Esophagus muscularis mucosa (tissue), 4 donors: Measurements from ENCODE around the gene ARPC1B. TPM values are rescaled to one million over a fixed set of nuclear protein-coding genes. Genes with fewer than 3 reads are reported as not detected.
"Not testable (repeated sequence)": the region's sequence is repeated elsewhere in the genome, so short reads cannot be mapped to it uniquely, and the experiment has no call there.

Experiments
- DNase-seq: peaks from one replicate; pipeline ENCODE4 v3.0.0-alpha.2; 2017; ENCODE audit errors: extremely low spot score
- H3K27ac ChIP-seq, 4 donors: fragments of 200-600 bp; sonication (generic); replicated peaks in 1 of 4; 1 replicate in 3 of 4; 2 replicates in 1 of 4; pipeline ENCODE4 v1.5.1; 2016 to 2019; ENCODE audit warnings: mild to moderate bottlenecking in 1 of 4
- H3K27me3 ChIP-seq, 4 donors: fragments of 200-600 bp; sonication (generic); one replicate each; pipeline versions ENCODE4 v1.5.1 to v1.6.0; 2016 to 2019
- H3K36me3 ChIP-seq, 4 donors: fragments of 200-600 bp; sonication (generic); one replicate each; pipeline ENCODE4 v1.5.1; 2016 to 2019
- H3K4me1 ChIP-seq, 4 donors: fragments of 200-600 bp; sonication (generic); one replicate each; pipeline ENCODE4 v1.5.1; 2016 to 2019
- H3K4me3 ChIP-seq, 4 donors: fragments of 200-600 bp; sonication (generic); 1 replicate in 2 of 4; 2 replicates in 2 of 4; pipeline ENCODE4 v1.5.1; 2016 to 2019; ENCODE audit warnings: mild to moderate bottlenecking in 4 of 4, moderate library complexity in 1 of 4
- H3K9me3 ChIP-seq, 4 donors: fragments of 200-600 bp; sonication (generic); 1 replicate in 3 of 4; 2 replicates in 1 of 4; pipeline ENCODE4 v1.5.1; 2016 to 2019
- CTCF ChIP-seq, 3 experiments: fragments of 200-600 bp in 2 of 3; fragments of 450-650 bp in 1 of 3; sonication (generic) in 2 of 3; IDR thresholded peaks; one replicate each; pipeline ENCODE4 v1.5.1; 2017 to 2019; ENCODE audit warnings: antibody characterized with exemption in 3 of 3, mild to moderate bottlenecking in 2 of 3, moderate library complexity in 1 of 3
- EP300 ChIP-seq: sonication (generic); formaldehyde crosslinking; IDR thresholded peaks from one replicate; pipeline ENCODE4 v1.6.1; 2017; ENCODE audit warnings: antibody characterized with exemption
- POLR2A ChIP-seq: fragments of 450-650 bp; IDR thresholded peaks from one replicate; pipeline ENCODE4 v1.6.1; 2017; ENCODE audit warnings: antibody characterized with exemption, moderate library complexity, mild to moderate bottlenecking, low read depth
- POLR2AphosphoS5 ChIP-seq, 2 donors: sonication (generic); formaldehyde crosslinking; IDR thresholded peaks; one replicate each; pipeline ENCODE4 v1.6.1; 2017; ENCODE audit warnings: antibody characterized with exemption in 2 of 2
- WGBS: methylation state at CpG from one replicate; pipeline ENCODE4 v1.1.5; 2018; 5-methylcytosine and 5-hydroxymethylcytosine counted together
- intact Hi-C: fragments of 100-400 bp; cut with DNase I; formaldehyde crosslinking; loops from one replicate; pipeline ENCODE4 v1.15.1; 2023
- total RNA-seq, 4 donors: library from RNA; depleted of rRNA; stranded (reverse); fragments of >200 nt; gene quantifications; one replicate each; pipeline versions ENCODE4 v1.1.0 to v1.2.1, GENCODE V29; 2016

Gene ARPC1B
- total RNA-seq, 4 donors from 2014 or later: 101 to 153 (median 134) TPM

GRCh38 chr7:99428972-99429566 lies 54.5 kb downstream of the ARPC1B start:
- no peak for DNase-seq
- no peaks in the 10 kb centered on the region for H3K27me3 ChIP-seq
- H3K4me1 ChIP-seq: no peaks in the 10 kb centered on the region
- H3K9me3 ChIP-seq: no peaks in the 10 kb centered on the region
- 96% methylated on average over 7 of the region's 10 CpGs for WGBS
- peaks cover 40 to 93% (median 74%) of the 10 kb centered on the region in 4 donors for H3K36me3 ChIP-seq
- H3K27ac ChIP-seq: no peak overlapping the region
- no peak for TF ChIP-seq CTCF (IDR thresholded peaks at IDR 0.05)
- intact Hi-C loops: no loop called here
- H3K4me3 ChIP-seq: no peak overlapping the region

- Histone ChIP-seq H3K9me3 (no peaks in the 10 kb centered on the region), H3K27me3 (no peaks in the 10 kb centered on the region), H3K27ac (no peak overlapping the region), H3K36me3 (peaks cover 40 to 93% (median 74%) of the 10 kb centered on the region in 4 donors), H3K4me3 (no peak overlapping the region), H3K4me1 (no peaks in the 10 kb centered on the region)
- no peak for TF ChIP-seq CTCF (IDR thresholded peaks at IDR 0.05)
- TF ChIP-seq POLR2A: no peak
- no peak for TF ChIP-seq EP300
- TF ChIP-seq POLR2AphosphoS5 (IDR thresholded peaks at IDR 0.05): no peak
- intact Hi-C loops: no loop called here
- DNase-seq: no peak
- WGBS: 100% methylated on average over 7 of the region's 8 CpGs
Measured at GRCh38 chr7:99429756-99430155, 55.2 kb downstream of the ARPC1B start.

- H3K9me3 ChIP-seq, H3K4me3 ChIP-seq, intact Hi-C loops, DNase-seq, H3K27ac ChIP-seq, H3K4me1 ChIP-seq, H3K27me3 ChIP-seq: not testable (repeated sequence)
- 93% methylated on average over 13 of the region's 13 CpGs for WGBS
- peaks cover 36 to 85% (median 68%) of the 10 kb centered on the region in 4 donors for H3K36me3 ChIP-seq
Measured at GRCh38 chr7:99431756-99432540, 57.4 kb downstream of the ARPC1B start.

GRCh38 chr7:99433158-99433557 lies 58.6 kb downstream of the ARPC1B start:
- Histone ChIP-seq H3K27me3 (no peaks in the 10 kb centered on the region), H3K4me1 (peaks cover 7 to 16% (median 10%) of the 10 kb centered on the region in 4 donors), H3K9me3 (no peaks in the 10 kb centered on the region), H3K4me3 (no peak overlapping the region), H3K36me3 (peaks cover 36 to 76% (median 66%) of the 10 kb centered on the region in 4 donors), H3K27ac (no peak overlapping the region)
- no peak for DNase-seq
- intact Hi-C loops: no loop called here
- no peak for TF ChIP-seq EP300
- TF ChIP-seq POLR2A: no peak
- no peak for TF ChIP-seq CTCF (IDR thresholded peaks at IDR 0.05)
- no peak for TF ChIP-seq POLR2AphosphoS5 (IDR thresholded peaks at IDR 0.05)
- 94% methylated on average over 9 of the region's 9 CpGs for WGBS

- Histone ChIP-seq H3K36me3 (peaks cover 18 to 38% (median 29%) of the 10 kb centered on the region in 4 donors), H3K4me3 (peak overlapping the region; percentile 88 to 99 (median 96)), H3K4me1 (peaks cover 25 to 46% (median 42%) of the 10 kb centered on the region in 4 donors), H3K27me3 (no peaks in the 10 kb centered on the region), H3K9me3 (no peaks in the 10 kb centered on the region), H3K27ac (peak overlapping the region; percentile 86 to 91 (median 89))
- DNase-seq: no peak
- intact Hi-C loops: no loop called here
- no peak for TF ChIP-seq CTCF (IDR thresholded peaks at IDR 0.05)
- TF ChIP-seq POLR2AphosphoS5 (IDR thresholded peaks at IDR 0.05): no peak
- TF ChIP-seq EP300: no peak
- no peak for TF ChIP-seq POLR2A
- WGBS: 31% methylated on average over 12 of the region's 20 CpGs
Measured at GRCh38 chr7:99437946-99438572, 63.5 kb downstream of the ARPC1B start.
